HFF-Myc (cell line): ENCODE results near the gene SCLY.

ENCODE experiments used
- DNase-seq: peaks from one replicate; pipeline ENCODE4 v3.0.0-alpha.2; 2011; ENCODE audit warnings: low read depth; ENCODE audit errors: extremely low read depth
- H3K4me3 ChIP-seq: replicated peaks from 2 replicates; pipeline ENCODE4 v1.5.1; 2011; ENCODE audit warnings: low read depth, mild to moderate bottlenecking, control low read depth, low read length
- CTCF ChIP-seq: IDR thresholded peaks from 2 replicates; pipeline ENCODE4 v1.5.1; 2012; ENCODE audit warnings: mild to moderate bottlenecking, low read depth, low read length, control low read depth; ENCODE audit errors: missing control alignments

Gene SCLY

GRCh38 chr2:238140721-238141540, 80.1 kb downstream of the SCLY start:
- no peak for DNase-seq
- no peak for TF ChIP-seq CTCF
- H3K4me3 ChIP-seq: no peak overlapping the region

GRCh38 chr2:238141541-238142318, 80.9 kb downstream of the SCLY start:
- peak; percentile 42 for DNase-seq
- no peak overlapping the region for H3K4me3 ChIP-seq
- TF ChIP-seq CTCF: no peak

GRCh38 chr2:238142382-238143205, 81.8 kb downstream of the SCLY start:
- DNase-seq: no peak
- no peak for TF ChIP-seq CTCF
- no peak overlapping the region for H3K4me3 ChIP-seq

GRCh38 chr2:238143239-238143951, 82.6 kb downstream of the SCLY start:
- no peak for DNase-seq
- TF ChIP-seq CTCF: no peak

GRCh38 chr2:238144262-238144661, 83.5 kb downstream of the SCLY start:
- no peak for DNase-seq
- TF ChIP-seq CTCF: no peak
- no peak overlapping the region for H3K4me3 ChIP-seq

More at GRCh38 chr2:238143239-238143951, 82.6 kb downstream of the SCLY start:
- H3K4me3 ChIP-seq: no peak overlapping the region

GRCh38 chr2:238145046-238145445, 84.2 kb downstream of the SCLY start:
- no peak overlapping the region for H3K4me3 ChIP-seq
- DNase-seq: no peak
- TF ChIP-seq CTCF: no peak
